ENCODE data around the gene BCS1L.

The BCS1L gene

GRCh38 chr2:218659258-218659987 is at the start of gene BCS1L, which contains the start of gene ZNF142:
Gene BCS1L, plus strand, starts transcription at chr2:218659683. Its CDS starts 1,305 bp downstream, at chr2:218660988.
Gene ZNF142, minus strand, starts transcription at chr2:218659623. Its CDS starts 3,194 bp downstream, at chr2:218656429.
- Histone ChIP-seq H3K4me3 (peak within 1 kb of the TSS; percentile 90), H3K9me3 (no peaks in the 10 kb centered on the region), H3K27me3 (ENCODE audit: low read depth) (no peaks in the 10 kb centered on the region), H3K36me3 (replicated peaks) (peaks cover 62% of the 10 kb centered on the region), H3K4me1 (no peaks in the 10 kb centered on the region; the same call in 1 of the 2 replicates)
- DNase-seq (ENCODE audit: low spot score in 2 of 2) = peak; percentile 92 to 96
- in situ Hi-C loops (cut with MboI; ENCODE audit: low sequenced_read_pairs) = loop anchor here (25.0 kb wide), 1 partner anchor 372 kb away; the partner anchor contains the start of gene TMBIM1

- Histone ChIP-seq H3K4me3 (no peak overlapping the region), H3K36me3 (replicated peaks) (no peaks in the 10 kb centered on the region), H3K9me3 (no peaks in the 10 kb centered on the region), H3K4me1 (no peaks in the 10 kb centered on the region), H3K27me3 (ENCODE audit: low read depth) (peaks cover 12% of the 10 kb centered on the region)
- DNase-seq (ENCODE audit: low spot score in 2 of 2) = no peak
- in situ Hi-C loops (cut with MboI; ENCODE audit: low sequenced_read_pairs) = no loop called here
Observed at GRCh38 chr2:218615868-218616315, 43.6 kb upstream of the BCS1L start.

- no peaks in the 10 kb centered on the region for H3K9me3 ChIP-seq
- in situ Hi-C loops (cut with MboI; ENCODE audit: low sequenced_read_pairs) = no loop called here
- H3K36me3 ChIP-seq (replicated peaks) = no peaks in the 10 kb centered on the region
- H3K4me1 ChIP-seq = no peaks in the 10 kb centered on the region
- H3K4me3 ChIP-seq = no peak overlapping the region
- 0 out of 2 replicates have a peak, but pooled peaks cover 2% of the 10 kb centered on the region for H3K27me3 ChIP-seq (ENCODE audit: low read depth)
- no peak for DNase-seq (ENCODE audit: low spot score in 2 of 2)
Observed at GRCh38 chr2:218618102-218618860, 41.2 kb upstream of the BCS1L start.

- H3K4me1 ChIP-seq = no peaks in the 10 kb centered on the region
- H3K27me3 ChIP-seq (ENCODE audit: low read depth) = 0 out of 2 replicates have a peak, but pooled peaks cover 2% of the 10 kb centered on the region
- no peaks in the 10 kb centered on the region for H3K36me3 ChIP-seq (replicated peaks)
- no peak for DNase-seq (ENCODE audit: low spot score in 2 of 2)
- H3K9me3 ChIP-seq = no peaks in the 10 kb centered on the region
- in situ Hi-C loops (cut with MboI; ENCODE audit: low sequenced_read_pairs) = no loop called here
- H3K4me3 ChIP-seq = no peak overlapping the region
Observed at GRCh38 chr2:218621007-218621406, 38.5 kb upstream of the BCS1L start.

- Histone ChIP-seq H3K4me3 (no peak overlapping the region), H3K4me1 (no peaks in the 10 kb centered on the region), H3K36me3 (replicated peaks) (no peaks in the 10 kb centered on the region), H3K27me3 (ENCODE audit: low read depth) (peaks cover 2% of the 10 kb centered on the region; the same call in 1 of the 2 replicates), H3K9me3 (no peaks in the 10 kb centered on the region)
- DNase-seq (ENCODE audit: low spot score in 2 of 2) = no peak
- in situ Hi-C loops (cut with MboI; ENCODE audit: low sequenced_read_pairs) = no loop called here
Observed at GRCh38 chr2:218622606-218623365, 36.7 kb upstream of the BCS1L start.

GRCh38 chr2:218623366-218623705 is 36.1 kb upstream of the BCS1L start:
- H3K4me1 ChIP-seq = no peaks in the 10 kb centered on the region
- H3K27me3 ChIP-seq (ENCODE audit: low read depth) = peaks cover 8% of the 10 kb centered on the region; the same call in 1 of the 2 replicates
- no peaks in the 10 kb centered on the region for H3K9me3 ChIP-seq
- no peak overlapping the region for H3K4me3 ChIP-seq
- no peaks in the 10 kb centered on the region for H3K36me3 ChIP-seq (replicated peaks)
- in situ Hi-C loops (cut with MboI; ENCODE audit: low sequenced_read_pairs) = no loop called here
- DNase-seq (ENCODE audit: low spot score in 2 of 2) = no peak

GRCh38 chr2:218626369-218626768 is 33.1 kb upstream of the BCS1L start:
- H3K4me3 ChIP-seq = no peak overlapping the region
- H3K36me3 ChIP-seq (replicated peaks) = no peaks in the 10 kb centered on the region
- DNase-seq (ENCODE audit: low spot score in 2 of 2) = no peak
- in situ Hi-C loops (cut with MboI; ENCODE audit: low sequenced_read_pairs) = no loop called here
- H3K4me1 ChIP-seq = peaks cover 3% of the 10 kb centered on the region
- no peaks in the 10 kb centered on the region for H3K9me3 ChIP-seq
- peaks cover 10% of the 10 kb centered on the region; the same call in 1 of the 2 replicates for H3K27me3 ChIP-seq (ENCODE audit: low read depth)

- H3K4me1 ChIP-seq = peaks cover 9% of the 10 kb centered on the region
- no peaks in the 10 kb centered on the region for H3K9me3 ChIP-seq
- in situ Hi-C loops (cut with MboI; ENCODE audit: low sequenced_read_pairs) = no loop called here
- no peak overlapping the region for H3K4me3 ChIP-seq
- H3K27me3 ChIP-seq (ENCODE audit: low read depth) = peaks cover 10% of the 10 kb centered on the region; the same call in 1 of the 2 replicates
- DNase-seq (ENCODE audit: low spot score in 2 of 2) = no peak
- H3K36me3 ChIP-seq (replicated peaks) = no peaks in the 10 kb centered on the region
Observed at GRCh38 chr2:218627939-218628338, 31.5 kb upstream of the BCS1L start.

GRCh38 chr2:218631837-218632236 is 27.6 kb upstream of the BCS1L start:
- peaks cover 9% of the 10 kb centered on the region for H3K4me1 ChIP-seq
- H3K9me3 ChIP-seq = no peaks in the 10 kb centered on the region
- peaks cover 8% of the 10 kb centered on the region; the same call in 1 of the 2 replicates for H3K27me3 ChIP-seq (ENCODE audit: low read depth)
- DNase-seq (ENCODE audit: low spot score in 2 of 2) = peak; percentile 55 to 60
- in situ Hi-C loops (cut with MboI; ENCODE audit: low sequenced_read_pairs) = no loop called here
- H3K4me3 ChIP-seq = no peak overlapping the region
- H3K36me3 ChIP-seq (replicated peaks) = peaks cover 23% of the 10 kb centered on the region

- in situ Hi-C loops (cut with MboI; ENCODE audit: low sequenced_read_pairs) = no loop called here
- Histone ChIP-seq H3K27me3 (ENCODE audit: low read depth) (no peaks in the 10 kb centered on the region), H3K4me3 (no peak overlapping the region), H3K4me1 (peaks cover 9% of the 10 kb centered on the region), H3K9me3 (no peaks in the 10 kb centered on the region), H3K36me3 (replicated peaks) (peaks cover 57% of the 10 kb centered on the region)
- DNase-seq (ENCODE audit: low spot score in 2 of 2) = no peak
Observed at GRCh38 chr2:218635719-218636118, 23.8 kb upstream of the BCS1L start.

- no peak for DNase-seq (ENCODE audit: low spot score in 2 of 2)
- Histone ChIP-seq H3K27me3 (ENCODE audit: low read depth) (no peaks in the 10 kb centered on the region), H3K9me3 (no peaks in the 10 kb centered on the region), H3K36me3 (replicated peaks) (peaks cover 77% of the 10 kb centered on the region), H3K4me1 (no peaks in the 10 kb centered on the region), H3K4me3 (no peak overlapping the region)
- in situ Hi-C loops (cut with MboI; ENCODE audit: low sequenced_read_pairs) = no loop called here
Observed at GRCh38 chr2:218638372-218638771, 21.1 kb upstream of the BCS1L start.

- Histone ChIP-seq H3K27me3 (ENCODE audit: low read depth) (no peaks in the 10 kb centered on the region), H3K9me3 (no peaks in the 10 kb centered on the region), H3K4me3 (no peak overlapping the region), H3K36me3 (replicated peaks) (peaks cover 86% of the 10 kb centered on the region), H3K4me1 (no peaks in the 10 kb centered on the region)
- in situ Hi-C loops (cut with MboI; ENCODE audit: low sequenced_read_pairs) = loop anchor here (10.0 kb wide), 1 partner anchor 237 kb away; no protein-coding TSS in a partner anchor
- no peak for DNase-seq (ENCODE audit: low spot score in 2 of 2)
Observed at GRCh38 chr2:218642121-218642656, 17.3 kb upstream of the BCS1L start.

- DNase-seq (ENCODE audit: low spot score in 2 of 2) = no peak
- no peaks in the 10 kb centered on the region for H3K27me3 ChIP-seq (ENCODE audit: low read depth)
- in situ Hi-C loops (cut with MboI; ENCODE audit: low sequenced_read_pairs) = loop anchor here (10.0 kb wide), 1 partner anchor 238 kb away; no protein-coding TSS in a partner anchor
- peaks cover 85% of the 10 kb centered on the region for H3K36me3 ChIP-seq (replicated peaks)
- H3K4me3 ChIP-seq = no peak overlapping the region
- no peaks in the 10 kb centered on the region for H3K4me1 ChIP-seq
- H3K9me3 ChIP-seq = no peaks in the 10 kb centered on the region
Observed at GRCh38 chr2:218642786-218643185, 16.7 kb upstream of the BCS1L start.
